Upper lobe of left lung (tissue), 6 donors: ENCODE results near the gene CSNK2A3. TPM values are rescaled to one million over a fixed set of nuclear protein-coding genes. Genes with fewer than 3 reads are reported as not detected.

ENCODE experiments used
- ATAC-seq, 2 donors: fragments of 200-7000 bp; cut with Tn5 transposase; one replicate each; pipeline ENCODE4 v1.9.1; 2022; ENCODE audit warnings: mild to moderate bottlenecking in 2 of 2, moderate library complexity in 2 of 2; ENCODE audit not compliant: low FRiP score in 2 of 2
- DNase-seq, 2 donors: peaks; one replicate each; pipeline ENCODE4 v3.0.0-alpha.2; 2019 to 2020
- H3K27ac ChIP-seq, 4 donors: fragments of 200-600 bp; sonication (generic); one replicate each; pipeline ENCODE4 v1.5.1; 2016 to 2019
- H3K27me3 ChIP-seq, 4 donors: fragments of 200-600 bp; sonication (generic); one replicate each; pipeline ENCODE4 v1.5.1; 2017 to 2019
- H3K36me3 ChIP-seq, 4 donors: fragments of 200-600 bp; sonication (generic); one replicate each; pipeline ENCODE4 v1.5.1; 2016 to 2019
- H3K4me1 ChIP-seq, 4 donors: fragments of 200-600 bp; sonication (generic); one replicate each; pipeline ENCODE4 v1.5.1; 2018 to 2019
- H3K4me3 ChIP-seq, 4 donors: fragments of 200-600 bp; sonication (generic); one replicate each; pipeline ENCODE4 v1.5.1; 2017 to 2019; ENCODE audit warnings: mild to moderate bottlenecking in 2 of 4, moderate library complexity in 1 of 4
- H3K9me3 ChIP-seq, 4 donors: fragments of 200-600 bp; sonication (generic); one replicate each; pipeline ENCODE4 v1.5.1; 2018 to 2019
- EP300 ChIP-seq, 4 donors: sonication (generic); formaldehyde crosslinking; IDR thresholded peaks; one replicate each; pipeline ENCODE4 v1.5.1; 2017; ENCODE audit warnings: antibody characterized with exemption in 4 of 4, control low read depth in 2 of 4
- POLR2A ChIP-seq, 4 donors: fragments of 450-650 bp; IDR thresholded peaks; one replicate each; pipeline ENCODE4 v1.5.1; 2016 to 2017; ENCODE audit warnings: antibody characterized with exemption in 4 of 4, mild to moderate bottlenecking in 2 of 4
- POLR2AphosphoS5 ChIP-seq, 2 donors: sonication (generic); formaldehyde crosslinking; IDR thresholded peaks; one replicate each; pipeline ENCODE4 v1.5.1; 2017; ENCODE audit warnings: antibody characterized with exemption in 2 of 2
- WGBS, 2 donors: methylation state at CpG; one replicate each; pipeline ENCODE4 v1.1.5; 2017 to 2018; 5-methylcytosine and 5-hydroxymethylcytosine counted together
- total RNA-seq, 6 donors: library from RNA; depleted of rRNA in 4 of 6; stranded (reverse); fragments of >200 nt in 4 of 6; gene quantifications; one replicate each; pipeline versions ENCODE4 v1.1.0 to v1.2.1, GENCODE V29; 2016 to 2021
- TF ChIP-seq, protein P1 (sequence below), 6 experiments: fragments of 450-650 bp in 4 of 6; fragments of 200-600 bp in 2 of 6; sonication (generic) in 2 of 6; IDR thresholded peaks; one replicate each; pipeline ENCODE4 v1.5.1; 2016 to 2019; ENCODE audit warnings: antibody characterized with exemption in 6 of 6
- donor health status: DM: no; HTN: no; CAD: no; lungs with moderate emphysema.
- donor health status: DM: no; HTN: yes; CAD: no; lungs with severe emphysema.

The CSNK2A3 gene
- total RNA-seq, 6 donors from 2014 or later: 2.0 to 18.9 (median 5.3) TPM

GRCh38 chr11:11381471-11382105 is 28.5 kb upstream of the CSNK2A3 start:
- no peak for TF ChIP-seq POLR2A (IDR thresholded peaks at IDR 0.05)
- TF ChIP-seq, protein P1, sequence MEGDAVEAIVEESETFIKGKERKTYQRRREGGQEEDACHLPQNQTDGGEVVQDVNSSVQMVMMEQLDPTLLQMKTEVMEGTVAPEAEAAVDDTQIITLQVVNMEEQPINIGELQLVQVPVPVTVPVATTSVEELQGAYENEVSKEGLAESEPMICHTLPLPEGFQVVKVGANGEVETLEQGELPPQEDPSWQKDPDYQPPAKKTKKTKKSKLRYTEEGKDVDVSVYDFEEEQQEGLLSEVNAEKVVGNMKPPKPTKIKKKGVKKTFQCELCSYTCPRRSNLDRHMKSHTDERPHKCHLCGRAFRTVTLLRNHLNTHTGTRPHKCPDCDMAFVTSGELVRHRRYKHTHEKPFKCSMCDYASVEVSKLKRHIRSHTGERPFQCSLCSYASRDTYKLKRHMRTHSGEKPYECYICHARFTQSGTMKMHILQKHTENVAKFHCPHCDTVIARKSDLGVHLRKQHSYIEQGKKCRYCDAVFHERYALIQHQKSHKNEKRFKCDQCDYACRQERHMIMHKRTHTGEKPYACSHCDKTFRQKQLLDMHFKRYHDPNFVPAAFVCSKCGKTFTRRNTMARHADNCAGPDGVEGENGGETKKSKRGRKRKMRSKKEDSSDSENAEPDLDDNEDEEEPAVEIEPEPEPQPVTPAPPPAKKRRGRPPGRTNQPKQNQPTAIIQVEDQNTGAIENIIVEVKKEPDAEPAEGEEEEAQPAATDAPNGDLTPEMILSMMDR (IDR thresholded peaks at IDR 0.05): no peak
- TF ChIP-seq POLR2AphosphoS5 (IDR thresholded peaks at IDR 0.05): no peak
- no peak for TF ChIP-seq EP300 (IDR thresholded peaks at IDR 0.05)
- Histone ChIP-seq H3K36me3 (peaks cover 0 to 29% (median 6%) of the 10 kb centered on the region in 4 donors), H3K27me3 (no peaks in the 10 kb centered on the region), H3K4me1 (no peaks in the 10 kb centered on the region), H3K9me3 (no peaks in the 10 kb centered on the region), H3K4me3 (no peak overlapping the region), H3K27ac (no peak overlapping the region)
- DNase-seq (no peak), ATAC-seq (no peak)
- WGBS, 2 donors: 78 to 86% methylated on average over 4 to 6 of the region's 6 CpGs

DNA sequence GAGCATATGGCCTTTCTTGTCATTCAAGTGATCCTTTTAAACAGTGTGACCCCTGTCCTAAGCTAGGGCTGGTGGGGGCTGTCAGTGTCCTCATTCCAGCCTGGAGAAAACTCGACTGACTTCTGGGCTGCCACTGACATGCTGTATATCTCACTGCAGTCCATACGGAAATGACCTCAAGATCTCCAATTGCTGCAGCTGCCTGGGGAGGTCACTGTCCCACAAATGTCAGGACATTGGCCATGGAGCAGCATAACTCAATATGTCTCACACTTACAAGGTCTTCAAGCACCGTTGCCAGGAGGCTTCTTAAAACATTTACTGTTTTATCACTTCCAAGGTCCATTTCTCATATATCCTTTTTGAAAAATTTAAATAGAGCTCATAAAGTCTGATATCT is 27.8 kb upstream of the CSNK2A3 start:
- ATAC-seq (no peak), DNase-seq (no peak)
- Histone ChIP-seq H3K36me3 (peaks cover 0 to 36% (median 11%) of the 10 kb centered on the region in 4 donors), H3K4me1 (no peaks in the 10 kb centered on the region), H3K27ac (no peak overlapping the region), H3K9me3 (no peaks in the 10 kb centered on the region), H3K27me3 (no peaks in the 10 kb centered on the region), H3K4me3 (no peak overlapping the region)
- 70% methylated on average over 3 of the region's 3 CpGs for WGBS, 2 donors
- no peak for TF ChIP-seq POLR2A (IDR thresholded peaks at IDR 0.05)
- TF ChIP-seq, protein P1 (IDR thresholded peaks at IDR 0.05): no peak
- TF ChIP-seq EP300 (IDR thresholded peaks at IDR 0.05): no peak
- TF ChIP-seq POLR2AphosphoS5 (IDR thresholded peaks at IDR 0.05): no peak

DNA sequence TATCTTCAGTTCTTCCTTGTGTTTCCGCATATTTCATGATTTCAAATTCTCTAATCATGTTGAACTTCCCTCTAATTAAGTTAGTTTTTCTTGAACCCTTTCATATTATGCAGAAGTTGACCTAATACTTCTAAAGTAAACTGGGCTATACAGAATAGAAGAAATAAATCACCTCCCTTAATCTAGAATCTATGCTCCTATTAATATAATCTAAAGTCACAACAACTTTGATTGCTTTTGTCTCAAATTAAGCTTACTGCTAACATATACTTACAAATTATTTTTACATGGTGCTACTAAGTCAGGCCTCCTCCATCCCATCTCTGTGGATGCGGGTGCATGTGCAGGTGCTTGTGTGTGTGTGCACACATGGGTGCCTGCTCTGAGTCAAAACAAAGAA is 27.3 kb upstream of the CSNK2A3 start:
- H3K4me3 ChIP-seq: no peak overlapping the region
- H3K36me3 ChIP-seq: peaks cover 0 to 42% (median 12%) of the 10 kb centered on the region in 4 donors
- no peak for TF ChIP-seq POLR2A (IDR thresholded peaks at IDR 0.05)
- no peak for TF ChIP-seq POLR2AphosphoS5 (IDR thresholded peaks at IDR 0.05)
- TF ChIP-seq, protein P1 (IDR thresholded peaks at IDR 0.05): no peak
- TF ChIP-seq EP300 (IDR thresholded peaks at IDR 0.05): no peak
- no peaks in the 10 kb centered on the region for H3K27me3 ChIP-seq
- no peak for ATAC-seq
- WGBS, 2 donors: 99 to 100% methylated on average over 2 of the region's 2 CpGs
- no peaks in the 10 kb centered on the region for H3K9me3 ChIP-seq
- H3K27ac ChIP-seq: no peak overlapping the region
- DNase-seq: no peak
- no peaks in the 10 kb centered on the region for H3K4me1 ChIP-seq

DNA sequence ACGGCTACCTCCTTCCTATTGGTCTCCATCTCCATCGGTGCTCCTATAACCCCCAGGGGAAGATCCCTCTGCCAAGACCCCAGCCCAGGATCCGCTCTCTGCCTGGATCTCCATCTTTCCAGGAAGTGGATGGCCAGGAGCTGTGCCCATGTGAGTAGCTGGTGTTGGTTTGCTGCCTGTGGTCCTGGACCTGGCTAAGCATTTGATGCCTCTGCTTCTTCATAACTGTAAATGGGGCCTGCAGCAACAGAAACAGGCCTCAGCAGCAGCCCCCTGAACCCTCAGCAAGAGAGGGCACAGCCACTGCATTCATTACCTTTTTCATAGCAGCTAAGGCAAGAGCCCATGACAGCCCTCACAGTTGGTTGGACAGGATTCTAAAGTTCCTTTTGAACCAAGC is 26.6 kb upstream of the CSNK2A3 start:
- Histone ChIP-seq H3K27me3 (no peaks in the 10 kb centered on the region), H3K9me3 (no peaks in the 10 kb centered on the region), H3K36me3 (peaks cover 0 to 48% (median 12%) of the 10 kb centered on the region in 4 donors), H3K4me1 (no peaks in the 10 kb centered on the region), H3K4me3 (no peak overlapping the region), H3K27ac (no peak overlapping the region)
- 90 to 94% methylated on average over 3 of the region's 3 CpGs for WGBS, 2 donors
- TF ChIP-seq, protein P1 (IDR thresholded peaks at IDR 0.05): no peak
- TF ChIP-seq POLR2AphosphoS5 (IDR thresholded peaks at IDR 0.05): no peak
- DNase-seq: no peak
- no peak for ATAC-seq
